ENCODE measurements around the gene AGXT.

The AGXT gene

DNA sequence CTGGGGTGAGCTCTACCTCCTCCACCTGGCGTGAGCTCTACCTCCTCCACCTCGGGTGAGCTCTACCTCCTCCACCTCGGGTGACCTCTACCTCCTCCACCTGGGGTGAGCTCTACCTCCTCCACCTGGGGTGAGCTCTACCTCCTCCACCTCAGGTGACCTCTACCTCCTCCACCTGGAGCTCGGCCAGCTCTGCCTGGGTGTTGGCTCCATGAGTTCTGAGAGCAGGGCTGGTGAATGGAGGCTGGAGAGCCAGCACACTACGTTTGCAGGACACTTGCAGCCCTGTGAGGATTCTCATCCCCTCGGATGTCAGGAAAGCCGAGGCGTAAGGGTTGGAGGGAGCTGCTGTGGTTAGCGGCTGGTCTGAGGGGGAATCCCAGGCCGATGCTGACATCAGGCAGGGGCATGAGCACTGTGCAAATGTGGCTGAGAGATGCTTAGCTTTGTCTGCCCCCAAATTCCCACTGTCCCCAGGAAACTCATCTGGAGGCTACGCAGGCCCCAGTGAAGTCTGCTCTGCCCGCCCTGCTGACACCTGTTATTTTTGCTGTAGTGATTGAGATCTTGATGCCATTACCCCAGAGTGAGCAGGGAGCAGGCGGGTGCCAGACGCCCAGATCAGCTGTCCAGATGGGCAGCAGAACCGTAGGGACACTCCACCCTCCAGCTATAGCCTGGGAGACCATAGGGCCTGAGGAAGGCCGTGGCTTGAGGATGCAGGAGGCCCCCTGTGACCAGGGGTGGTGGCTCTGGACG, 40.8 kb downstream of the AGXT start:
- ATAC-seq (replicated peaks) (no peak), DNase-seq (no peak)
- H3K27ac Mint-ChIP-seq: no peak overlapping the region
- H3K4me1 Mint-ChIP-seq (ENCODE audit: low read depth in 2 of 2): no peaks in the 10 kb centered on the region
- peaks cover 38 to 65% of the 10 kb centered on the region in 2 donors for H3K27me3 Mint-ChIP-seq
- no peaks in the 10 kb centered on the region for H3K9me3 Mint-ChIP-seq
- no peaks in the 10 kb centered on the region for H3K36me3 Mint-ChIP-seq (ENCODE audit: insufficient read depth)
- no peak overlapping the region for H3K4me3 Mint-ChIP-seq

DNA sequence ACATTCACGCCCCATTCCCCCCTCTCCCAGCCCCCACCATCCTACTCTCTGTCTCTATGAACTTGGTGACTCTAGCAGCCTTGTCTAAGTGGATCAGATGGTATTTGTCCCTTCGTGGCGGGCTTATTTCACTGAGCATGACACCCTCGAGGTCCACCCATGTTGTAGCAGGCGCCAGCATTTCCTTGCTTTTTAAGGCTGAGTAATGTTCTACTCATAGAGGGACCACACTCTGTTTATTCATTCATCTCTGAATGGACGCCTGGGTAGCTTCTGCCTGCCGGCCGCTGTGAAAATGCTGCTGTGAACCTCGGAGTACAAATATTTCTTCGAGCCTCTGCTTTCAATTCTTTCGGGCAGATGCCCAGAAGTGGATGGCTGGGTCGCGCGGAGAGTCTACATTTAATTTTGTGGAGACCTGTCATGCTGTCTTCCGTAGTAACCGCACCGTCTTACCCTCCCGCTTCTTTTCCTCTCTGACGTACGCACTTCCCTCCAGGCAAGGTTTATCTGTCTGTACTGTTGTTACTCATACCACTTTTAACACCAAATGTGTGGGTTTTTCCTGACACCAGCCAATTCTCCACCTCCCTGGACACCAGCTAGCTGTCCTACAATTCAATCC, 43.1 kb downstream of the AGXT start:
- Mint-ChIP-seq H3K27me3 (peaks cover 39 to 73% of the 10 kb centered on the region in 2 donors), H3K27ac (no peak overlapping the region), H3K9me3 (no peaks in the 10 kb centered on the region), H3K36me3 (ENCODE audit: insufficient read depth) (no peaks in the 10 kb centered on the region), H3K4me1 (ENCODE audit: low read depth in 2 of 2) (peaks cover 0 to 3% of the 10 kb centered on the region in 2 donors), H3K4me3 (no peak overlapping the region)
- no peak for ATAC-seq (replicated peaks)
- no peak for DNase-seq

GRCh38 chr2:240912878-240913809, 44.5 kb downstream of the AGXT start:
- Mint-ChIP-seq H3K27me3 (peaks cover 41 to 81% of the 10 kb centered on the region in 2 donors), H3K4me1 (ENCODE audit: low read depth in 2 of 2) (peaks cover 0 to 3% of the 10 kb centered on the region in 2 donors)

DNA sequence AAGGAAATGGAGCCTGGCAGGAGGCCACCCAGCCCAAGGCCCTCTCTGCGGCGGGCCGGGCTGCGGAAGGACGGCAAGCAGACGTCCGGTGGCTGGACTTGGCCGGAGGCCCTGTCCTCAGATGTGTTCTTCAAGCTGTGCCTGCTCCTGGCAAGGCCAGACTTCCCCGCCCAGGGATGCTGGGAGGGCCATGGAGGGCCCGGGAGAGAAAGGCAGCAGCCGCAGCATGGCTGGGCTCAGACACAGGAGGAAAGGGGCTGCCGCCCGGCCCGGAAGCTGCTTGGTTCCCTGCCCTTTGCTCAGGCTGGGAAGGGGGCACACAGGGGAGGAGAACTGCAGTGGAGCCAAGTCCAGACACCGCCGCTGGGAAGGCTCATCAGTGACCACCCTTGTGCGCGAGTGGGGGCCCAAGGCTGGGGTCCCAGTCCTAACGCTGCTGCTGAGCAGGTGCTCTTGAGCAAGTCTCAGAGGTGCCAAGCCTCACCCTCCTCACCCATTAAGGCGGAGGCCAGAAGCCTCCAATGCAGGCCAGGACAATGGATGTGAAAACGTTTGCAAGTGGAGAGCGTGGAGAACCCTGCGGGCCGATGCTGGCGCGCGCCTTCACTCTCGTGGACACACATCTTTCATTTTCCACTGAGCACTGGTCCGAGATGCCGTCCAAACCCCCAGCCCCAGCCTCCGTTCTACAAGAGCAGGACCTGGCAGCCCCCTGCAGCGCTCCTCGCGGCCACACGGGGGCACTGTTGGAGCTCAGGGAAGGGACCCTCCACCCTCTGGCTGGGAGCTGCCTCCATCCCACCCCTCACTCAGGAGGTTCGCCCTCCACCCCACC, 45.4 kb downstream of the AGXT start:
- no peak overlapping the region for H3K27ac Mint-ChIP-seq
- H3K27me3 Mint-ChIP-seq: peaks cover 41 to 89% of the 10 kb centered on the region in 2 donors

More at GRCh38 chr2:240912878-240913809, 44.5 kb downstream of the AGXT start:
- Mint-ChIP-seq H3K27ac (no peak overlapping the region), H3K4me3 (no peak overlapping the region), H3K9me3 (no peaks in the 10 kb centered on the region), H3K36me3 (ENCODE audit: insufficient read depth) (no peaks in the 10 kb centered on the region)
- ATAC-seq (replicated peaks) (no peak), DNase-seq (no peak)

GRCh38 chr2:240914645-240915525, 46.3 kb downstream of the AGXT start:
- H3K4me1 Mint-ChIP-seq (ENCODE audit: low read depth in 2 of 2): peaks cover 0 to 3% of the 10 kb centered on the region in 2 donors
- no peak overlapping the region for H3K4me3 Mint-ChIP-seq
- H3K27me3 Mint-ChIP-seq: peaks cover 35 to 89% of the 10 kb centered on the region in 2 donors
- DNase-seq (no peak), ATAC-seq (replicated peaks) (no peak)
- H3K9me3 Mint-ChIP-seq: no peaks in the 10 kb centered on the region
- no peak overlapping the region for H3K27ac Mint-ChIP-seq
- no peaks in the 10 kb centered on the region for H3K36me3 Mint-ChIP-seq (ENCODE audit: insufficient read depth)

More for the DNA sequence above, 45.4 kb downstream of the AGXT start:
- Mint-ChIP-seq H3K4me3 (no peak overlapping the region), H3K9me3 (no peaks in the 10 kb centered on the region), H3K4me1 (ENCODE audit: low read depth in 2 of 2) (peaks cover 0 to 3% of the 10 kb centered on the region in 2 donors), H3K36me3 (ENCODE audit: insufficient read depth) (no peaks in the 10 kb centered on the region)
- DNase-seq (peak; percentile 44), ATAC-seq (replicated peaks) (peak; percentile 32)

DNA sequence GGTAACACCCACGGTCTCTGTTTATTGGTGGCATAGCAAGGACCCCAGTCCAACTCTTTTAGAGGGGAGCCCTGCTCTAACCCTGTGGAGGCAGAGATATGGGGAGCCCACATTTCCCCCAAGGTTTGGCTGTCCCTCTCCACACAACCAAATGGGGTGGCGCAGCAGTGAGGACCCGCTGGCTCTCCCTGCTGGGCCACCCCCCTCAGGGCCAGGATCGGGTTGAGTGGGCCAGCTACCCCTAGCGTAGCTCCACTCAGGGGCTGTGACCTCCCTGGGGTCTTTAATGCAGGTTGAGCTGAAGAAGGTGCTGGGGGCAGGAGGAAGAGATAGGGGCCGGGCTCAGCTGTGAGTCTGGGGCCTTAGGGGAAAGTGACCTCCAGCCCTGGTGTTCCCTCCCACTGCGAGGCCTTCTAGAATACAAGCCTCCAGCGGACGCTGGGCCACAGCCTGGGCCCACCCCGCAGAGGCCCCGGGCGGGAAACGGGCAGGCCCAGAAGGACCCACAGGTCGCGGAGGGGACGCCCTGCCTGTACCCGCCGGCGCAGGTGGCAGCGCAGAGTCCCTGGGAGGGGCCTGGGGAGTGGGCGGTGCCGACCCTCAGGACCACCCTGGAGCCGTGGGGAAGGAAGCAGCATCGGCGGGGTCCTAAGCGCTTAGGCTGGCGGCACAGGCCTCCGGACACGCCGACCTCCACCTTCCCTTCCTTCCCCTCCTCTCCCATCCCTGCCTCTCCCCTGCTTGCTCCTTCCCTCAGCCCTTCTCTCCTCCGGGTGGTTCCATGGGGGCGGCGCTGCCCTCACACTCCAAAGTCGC, 47.1 kb downstream of the AGXT start:
- H3K9me3 Mint-ChIP-seq: no peaks in the 10 kb centered on the region
- peaks cover 0 to 3% of the 10 kb centered on the region in 2 donors for H3K4me1 Mint-ChIP-seq (ENCODE audit: low read depth in 2 of 2)
- no peak overlapping the region for H3K4me3 Mint-ChIP-seq
- ATAC-seq (replicated peaks): no peak
- DNase-seq: no peak
- peaks cover 29 to 83% of the 10 kb centered on the region in 2 donors for H3K27me3 Mint-ChIP-seq
- no peak overlapping the region for H3K27ac Mint-ChIP-seq
- no peaks in the 10 kb centered on the region for H3K36me3 Mint-ChIP-seq (ENCODE audit: insufficient read depth)

GRCh38 chr2:240916571-240917008, 48.0 kb downstream of the AGXT start:
- H3K27ac Mint-ChIP-seq: no peak overlapping the region
- no peak for DNase-seq
- H3K27me3 Mint-ChIP-seq: peaks cover 26 to 78% of the 10 kb centered on the region in 2 donors
- peaks cover 0 to 3% of the 10 kb centered on the region in 2 donors for H3K4me1 Mint-ChIP-seq (ENCODE audit: low read depth in 2 of 2)
- no peak for ATAC-seq (replicated peaks)
- no peak overlapping the region for H3K4me3 Mint-ChIP-seq
- H3K36me3 Mint-ChIP-seq (ENCODE audit: insufficient read depth): no peaks in the 10 kb centered on the region
- H3K9me3 Mint-ChIP-seq: no peaks in the 10 kb centered on the region

GRCh38 chr2:240917009-240917683, 48.5 kb downstream of the AGXT start:
- H3K36me3 Mint-ChIP-seq (ENCODE audit: insufficient read depth): no peaks in the 10 kb centered on the region

DNA sequence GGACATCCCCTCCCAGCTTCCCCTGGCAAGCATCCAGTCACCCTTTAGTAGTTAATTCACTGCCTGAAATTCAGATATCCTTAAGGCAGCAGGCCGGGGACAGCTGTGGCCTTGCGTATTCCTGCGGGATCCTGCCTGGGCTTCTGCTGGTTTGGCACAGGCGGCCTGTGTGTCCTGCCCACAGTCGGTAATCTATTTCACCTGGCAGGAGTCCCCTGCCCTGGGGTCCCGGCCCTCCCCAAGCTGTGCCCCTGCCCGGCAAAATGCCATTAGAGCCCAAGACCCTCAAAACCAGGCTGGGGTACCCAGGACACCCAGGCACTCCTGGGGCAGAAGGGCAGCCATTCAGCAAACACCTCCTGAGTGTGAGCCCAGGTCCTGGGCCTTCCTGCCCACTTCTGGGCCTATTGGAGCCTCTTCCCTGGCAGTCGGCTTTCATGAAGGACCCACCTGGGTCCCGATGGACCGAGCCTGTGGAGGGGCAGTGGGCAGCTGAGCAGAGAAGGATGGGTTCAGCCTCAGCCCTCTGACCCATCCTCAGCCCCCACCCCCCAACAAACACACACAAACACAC, 49.1 kb downstream of the AGXT start:
- DNase-seq (no peak), ATAC-seq (replicated peaks) (no peak)
- H3K27me3 Mint-ChIP-seq: peaks cover 15 to 66% of the 10 kb centered on the region in 2 donors
- peaks cover 0 to 3% of the 10 kb centered on the region in 2 donors for H3K4me1 Mint-ChIP-seq (ENCODE audit: low read depth in 2 of 2)
- H3K36me3 Mint-ChIP-seq (ENCODE audit: insufficient read depth): no peaks in the 10 kb centered on the region
- no peaks in the 10 kb centered on the region for H3K9me3 Mint-ChIP-seq
- no peak overlapping the region for H3K4me3 Mint-ChIP-seq
- H3K27ac Mint-ChIP-seq: no peak overlapping the region

More at GRCh38 chr2:240917009-240917683, 48.5 kb downstream of the AGXT start:
- Mint-ChIP-seq H3K27me3 (peaks cover 21 to 72% of the 10 kb centered on the region in 2 donors), H3K4me3 (no peak overlapping the region), H3K9me3 (no peaks in the 10 kb centered on the region), H3K4me1 (ENCODE audit: low read depth in 2 of 2) (peaks cover 0 to 3% of the 10 kb centered on the region in 2 donors), H3K27ac (no peak overlapping the region)
- DNase-seq (no peak), ATAC-seq (replicated peaks) (no peak)

DNA sequence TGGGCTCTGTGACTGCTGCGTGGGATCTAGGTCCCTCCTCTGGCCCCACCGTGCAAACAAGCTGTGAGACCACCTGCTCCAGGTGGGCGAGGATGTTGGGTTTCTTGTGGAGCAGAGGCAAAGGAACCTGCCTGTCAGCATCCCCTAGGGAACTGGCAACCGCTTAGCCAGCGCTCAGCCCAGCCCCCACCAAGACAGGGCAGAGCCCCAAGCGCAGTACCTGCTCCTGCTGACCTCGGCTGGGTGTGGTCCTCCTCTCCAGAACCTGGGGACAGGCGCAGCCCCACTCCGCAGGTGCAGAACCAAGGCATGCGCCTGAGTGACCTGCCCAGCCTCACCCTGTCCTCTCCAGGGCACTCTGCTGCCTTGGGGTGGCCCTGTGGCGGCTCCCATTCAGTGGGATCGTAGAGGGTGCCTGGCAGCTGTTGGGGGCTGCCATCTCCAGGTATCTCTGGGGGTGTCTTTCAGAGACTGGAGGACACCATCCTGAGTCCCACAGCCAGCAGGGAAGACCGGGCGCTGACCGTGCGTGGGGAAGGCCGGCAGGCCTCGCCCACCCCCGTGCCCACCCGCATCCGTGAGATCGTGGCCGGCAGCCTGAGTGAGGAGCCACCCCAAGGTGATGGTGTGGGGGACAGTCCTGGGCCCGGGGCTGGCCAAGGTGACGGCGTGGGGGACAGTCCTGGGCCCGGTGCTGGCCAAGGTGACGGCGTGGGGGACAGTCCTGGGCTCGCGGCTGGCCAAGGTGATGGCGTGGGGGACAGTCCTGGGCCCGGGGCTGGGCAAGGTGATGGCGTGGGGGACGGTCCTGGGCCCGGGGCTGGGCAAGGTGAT, 49.9 kb downstream of the AGXT start:
- H3K36me3 Mint-ChIP-seq (ENCODE audit: insufficient read depth): no peaks in the 10 kb centered on the region
- no peaks in the 10 kb centered on the region for H3K9me3 Mint-ChIP-seq
- no peak overlapping the region for H3K4me3 Mint-ChIP-seq
- no peak for DNase-seq
- ATAC-seq (replicated peaks): no peak
- H3K4me1 Mint-ChIP-seq (ENCODE audit: low read depth in 2 of 2): peaks cover 0 to 3% of the 10 kb centered on the region in 2 donors
- H3K27me3 Mint-ChIP-seq: peaks cover 10 to 59% of the 10 kb centered on the region in 2 donors
- no peak overlapping the region for H3K27ac Mint-ChIP-seq

All from effector memory CD8-positive, alpha-beta T cell (primary cell).